HCT116 (cell line): Measurements from ENCODE around the gene BOC. TPM values are rescaled to one million over a fixed set of nuclear protein-coding genes. Genes with fewer than 3 reads are reported as not detected.

Experiments
- ATAC-seq: fragments of 200-7000 bp; cut with Tn5 transposase; 2 replicates; pipeline ENCODE4 v1.9.1; 2020; ENCODE audit warnings: mild to moderate bottlenecking, moderate library complexity
- BruUV-seq: library from RNA; stranded (reverse); fragments of 400-500 nt; replicated peaks from 2 replicates; lab custom pipeline; 2021; lab: Mats Ljungman, UMichigan
- CTCF ChIA-PET: fragments of 300-600 bp; sonication (Branson Sonifier 250); formaldehyde crosslinking; loops from one replicate; lab custom pipeline; 2021; ENCODE audit warnings: antibody characterized with exemption; lab: Charles Lee
- POLR2A ChIA-PET: fragments of 300-600, 350-600 bp; sonication (Branson Sonifier 250); formaldehyde crosslinking; loops from one replicate; lab custom pipeline; 2021; ENCODE audit warnings: antibody characterized with exemption; lab: Charles Lee
- RAD21 ChIA-PET, 2 experiments: fragments of 300-600 bp; sonication (Branson Sonifier 250); formaldehyde crosslinking; loops; one replicate each; lab custom pipeline; 2023; ENCODE audit warnings: low total read pairs in 2 of 2; ENCODE audit not compliant: uncharacterized antibody in 2 of 2, unreplicated experiment in 2 of 2, low non-redundant PET in 1 of 2; lab: Charles Lee
- DNase-seq: peaks from one replicate; pipeline ENCODE4 v3.0.0-alpha.2; 2010; ENCODE audit warnings: low read depth, low spot score
- H2AFZ ChIP-seq: fragments of 200-600 bp; shearing (Covaris generic), sonication (generic); 2 replicates; pipeline ENCODE4 v1.6.1; 2017; ENCODE audit warnings: low read depth, mixed run types, mixed read lengths, antibody characterized with exemption, low read length; ENCODE audit not compliant: poor library complexity, severe bottlenecking
- H3K27ac ChIP-seq: 2 replicates; pipeline ENCODE4 v1.5.1; 2012; ENCODE audit warnings: low read depth, low read length
- H3K27me3 ChIP-seq: fragments of 200-600 bp; sonication (generic); 2 replicates; pipeline ENCODE4 v1.6.1; 2016; ENCODE audit warnings: mixed run types, low read length, mixed read lengths; ENCODE audit not compliant: insufficient read depth
- H3K36me3 ChIP-seq, 2 experiments: fragments of 200-500 bp in 1 of 2; fragments of 200-600 bp in 1 of 2; sonication (Bioruptor generic) in 1 of 2; sonication (generic) in 1 of 2; 2 replicates each; pipeline versions ENCODE4 v1.5.1 to v1.6.1; 2014 to 2016; ENCODE audit warnings: low read length in 2 of 2, inconsistent platforms in 1 of 2, mixed read lengths in 1 of 2, mixed run types in 1 of 2; ENCODE audit not compliant: insufficient read depth in 2 of 2, control insufficient read depth in 1 of 2
- H3K4me1 ChIP-seq, 2 experiments: fragments of 200-600 bp in 1 of 2; sonication (generic) in 1 of 2; 2 replicates each; pipeline versions ENCODE4 v1.5.1 to v1.6.1; 2012 to 2017; ENCODE audit warnings: low read length in 2 of 2, inconsistent platforms in 1 of 2, mild to moderate bottlenecking in 1 of 2, mixed read lengths in 1 of 2, mixed run types in 1 of 2, moderate library complexity in 1 of 2; ENCODE audit not compliant: insufficient read depth in 2 of 2, control insufficient read depth in 1 of 2
- H3K4me2 ChIP-seq: fragments of 200-600 bp; sonication (generic); 2 replicates; pipeline ENCODE4 v1.6.1; 2017; ENCODE audit warnings: mixed run types, low read length, mixed read lengths
- H3K4me3 ChIP-seq, 2 experiments: fragments of 200-600 bp in 1 of 2; sonication (generic) in 1 of 2; replicated peaks in 1 of 2; 2 replicates each; pipeline ENCODE4 v1.5.1; 2011 to 2016; ENCODE audit warnings: low read length in 2 of 2, control low read depth in 1 of 2, low read depth in 1 of 2, mild to moderate bottlenecking in 1 of 2, mixed read lengths in 1 of 2, mixed run types in 1 of 2
- H3K79me2 ChIP-seq: fragments of 200-600 bp; sonication (generic); 2 replicates; pipeline ENCODE4 v1.6.1; 2017; ENCODE audit warnings: mild to moderate bottlenecking, mixed run types, low read length, moderate library complexity, mixed read lengths; ENCODE audit not compliant: insufficient read depth
- H3K9ac ChIP-seq: fragments of 200-600 bp; sonication (generic); 2 replicates; pipeline ENCODE4 v1.6.1; 2016; ENCODE audit warnings: low read length, mixed read lengths
- H3K9me2 ChIP-seq: fragments of 200-600 bp; sonication (generic), shearing (Covaris generic); 2 replicates; pipeline ENCODE4 v1.6.1; 2017; ENCODE audit warnings: mixed run types, mild to moderate bottlenecking, moderate library complexity; ENCODE audit not compliant: insufficient read depth
- H3K9me3 ChIP-seq, 2 experiments: fragments of 200-500 bp in 1 of 2; fragments of 200-600 bp in 1 of 2; sonication (Bioruptor generic) in 1 of 2; sonication (generic) in 1 of 2; 2 replicates each; pipeline ENCODE4 v1.6.1; 2014 to 2017; ENCODE audit warnings: low read length in 2 of 2, mixed read lengths in 2 of 2, inconsistent platforms in 1 of 2, low read depth in 1 of 2, mild to moderate bottlenecking in 1 of 2, mixed run types in 1 of 2, moderate library complexity in 1 of 2; ENCODE audit not compliant: control insufficient read depth in 1 of 2, insufficient read depth in 1 of 2
- H4K20me1 ChIP-seq: fragments of 200-600 bp; sonication (generic), shearing (Covaris generic); 2 replicates; pipeline ENCODE4 v1.6.1; 2017; ENCODE audit warnings: mixed run types, mild to moderate bottlenecking, moderate library complexity; ENCODE audit not compliant: insufficient read depth
- ATF3 ChIP-seq: IDR thresholded peaks from 2 replicates; pipeline ENCODE4 v1.6.1; 2012
- CBX3 ChIP-seq: IDR thresholded peaks from 2 replicates; pipeline ENCODE4 v1.6.1; 2012; ENCODE audit warnings: low read depth
- CEBPB ChIP-seq: IDR thresholded peaks from 2 replicates; pipeline ENCODE4 v1.6.1; 2012; ENCODE audit warnings: low read depth
- CTCF ChIP-seq, 3 experiments: fragments of 200-600 bp in 1 of 3; sonication (generic) in 1 of 3; IDR thresholded peaks in 2 of 3; conservative IDR thresholded peaks in 1 of 3; 2 replicates each; pipeline ENCODE4 v1.5.1; 2012 to 2017; ENCODE audit warnings: low read depth in 2 of 3, low read length in 2 of 3, antibody characterized with exemption in 1 of 3, borderline replicate concordance in 1 of 3, control low read depth in 1 of 3, mild to moderate bottlenecking in 1 of 3, mixed read lengths in 1 of 3, mixed run types in 1 of 3, moderate library complexity in 1 of 3; ENCODE audit not compliant: insufficient read depth in 1 of 3
- EGR1 ChIP-seq: IDR thresholded peaks from 2 replicates; pipeline ENCODE4 v1.6.1; 2012; ENCODE audit warnings: low read depth
- ELF1 ChIP-seq: IDR thresholded peaks from 2 replicates; pipeline ENCODE4 v1.6.1; 2012; ENCODE audit warnings: low read depth, borderline replicate concordance
- EZH2phosphoT487 ChIP-seq: fragments of 200-600 bp; IDR thresholded peaks from 2 replicates; pipeline ENCODE4 v1.6.1; 2018; ENCODE audit warnings: antibody characterized with exemption, borderline replicate concordance
- FOSL1 ChIP-seq: IDR thresholded peaks from 2 replicates; pipeline ENCODE4 v1.6.1; 2012; ENCODE audit warnings: low read depth
- JUND ChIP-seq: IDR thresholded peaks from 2 replicates; pipeline ENCODE4 v1.6.1; 2012
- MAX ChIP-seq: IDR thresholded peaks from 2 replicates; pipeline ENCODE4 v1.6.1; 2012
- POLR2A ChIP-seq: IDR thresholded peaks from 2 replicates; pipeline ENCODE4 v1.7.0; 2011; ENCODE audit warnings: borderline replicate concordance; ENCODE audit not compliant: insufficient read depth, insufficient read length; ENCODE audit errors: extremely low read depth
- POLR2AphosphoS5 ChIP-seq: IDR thresholded peaks from 2 replicates; pipeline ENCODE4 v1.6.1; 2011; ENCODE audit warnings: mild to moderate bottlenecking, low read depth, low read length, moderate library complexity
- REST ChIP-seq: IDR thresholded peaks from 2 replicates; pipeline ENCODE4 v1.6.1; 2012; ENCODE audit warnings: low read depth
- SIN3A ChIP-seq: IDR thresholded peaks from 2 replicates; pipeline ENCODE4 v1.6.1; 2012; ENCODE audit warnings: low read depth
- SP1 ChIP-seq: IDR thresholded peaks from 2 replicates; pipeline ENCODE4 v1.6.1; 2012; ENCODE audit warnings: low read depth
- TCF7L2 ChIP-seq: IDR thresholded peaks from 2 replicates; pipeline ENCODE4 v1.7.0; 2011; ENCODE audit warnings: borderline replicate concordance, inconsistent platforms; ENCODE audit not compliant: insufficient read depth, insufficient read length; ENCODE audit errors: extremely low read depth
- YY1 ChIP-seq: IDR thresholded peaks from 2 replicates; pipeline ENCODE4 v1.6.1; 2011; ENCODE audit warnings: low read length, low read depth, moderate library complexity, mild to moderate bottlenecking; ENCODE audit not compliant: insufficient replicate concordance; ENCODE audit errors: extremely low read depth
- ZFX ChIP-seq: fragments of 450-650 bp; IDR thresholded peaks from 2 replicates; pipeline ENCODE4 v1.6.1; 2017
- intact Hi-C: fragments of 100-400 bp; cut with micrococcal nuclease; formaldehyde crosslinking; loops from 2 replicates; pipeline ENCODE4 v1.10.0; 2022
- total RNA-seq: library from RNA; stranded (reverse); gene quantifications from one replicate; pipeline ENCODE4 v1.2.1, GENCODE V29; 2021; ENCODE audit not compliant: unreplicated experiment

BOC gene
- total RNA-seq, 1 experiment from 2014 or later, result 3.3 TPM

GRCh38 chr3:113177526-113177925 is 33.8 kb upstream of the BOC start:
- ATAC-seq (no peak), DNase-seq (no peak)
- intact Hi-C loops, result no loop called here

More at GRCh38 chr3:113177526-113177925, 33.8 kb upstream of the BOC start:
- H2AFZ ChIP-seq, result no peak overlapping the region
- no peaks in the 10 kb centered on the region for H3K4me1 ChIP-seq
- no peaks in the 10 kb centered on the region for H3K79me2 ChIP-seq
- ChIA-PET CTCF (no interaction called here), RAD21 (no interaction called here), POLR2A (no interaction called here)
- H3K36me3 ChIP-seq, result no peaks in the 10 kb centered on the region
- no peak overlapping the region for H3K4me3 ChIP-seq
- H3K9me2 ChIP-seq, result no peaks in the 10 kb centered on the region
- no peaks in the 10 kb centered on the region for H3K9me3 ChIP-seq
- no peak overlapping the region for H3K4me2 ChIP-seq
- no peak for TF ChIP-seq TCF7L2
- no peak for TF ChIP-seq REST
- TF ChIP-seq POLR2A, result no peak
- TF ChIP-seq ELF1, result no peak
- TF ChIP-seq YY1, result no peak
- no peak for TF ChIP-seq MAX
- TF ChIP-seq SP1, result no peak
- no peak for TF ChIP-seq ZFX
- TF ChIP-seq JUND, result no peak
- TF ChIP-seq ATF3, result no peak
- no peak for TF ChIP-seq CEBPB
- TF ChIP-seq EZH2phosphoT487, result no peak
- TF ChIP-seq POLR2AphosphoS5, result no peak
- no peak for TF ChIP-seq CTCF (IDR thresholded peaks at IDR 0.05 in 2 of 3, conservative IDR thresholded peaks at IDR 0.05 in 1 of 3; ENCODE audit: borderline replicate concordance in 1 of 3, insufficient read depth in 1 of 3, low read depth in 2 of 3, low read length in 2 of 3)
- no peak for TF ChIP-seq SIN3A
- TF ChIP-seq CBX3, result no peak
- no peak for TF ChIP-seq EGR1
- TF ChIP-seq FOSL1, result no peak
- H3K9ac ChIP-seq, result no peak overlapping the region
- H3K27ac ChIP-seq, result no peak overlapping the region
- BruUV-seq, result no TSS peak
- no peaks in the 10 kb centered on the region for H3K27me3 ChIP-seq
- H4K20me1 ChIP-seq, result no peaks in the 10 kb centered on the region
